Hematopoietic multipotent progenitor cell treated with erythropoietin and hydrocortisone succinate and interleukin-3 and kit ligand, for 8 days (in vitro differentiated cells): ENCODE data around the gene NARS2.
A peak's percentile ranks its signal among the peaks of the same experiment; 100 is the strongest.

Source experiments
- DNase-seq: peaks from one replicate; pipeline ENCODE4 v3.0.0-alpha.2; 2015

The NARS2 gene

GRCh38 chr11:78403781-78404180 is 170.9 kb downstream of the NARS2 start:
- no peak for DNase-seq

- no peak for DNase-seq
Measured at GRCh38 chr11:78402847-78403246, 171.8 kb downstream of the NARS2 start.

- DNase-seq, result no peak
Measured at GRCh38 chr11:78400702-78401101, 174.0 kb downstream of the NARS2 start.

- peak; percentile 36 for DNase-seq
Measured at GRCh38 chr11:78400116-78400515, 174.5 kb downstream of the NARS2 start.

GRCh38 chr11:78399136-78399535 is 175.5 kb downstream of the NARS2 start:
- DNase-seq, result no peak

GRCh38 chr11:78398715-78399114 is 175.9 kb downstream of the NARS2 start:
- no peak for DNase-seq

GRCh38 chr11:78397398-78397797 is 177.3 kb downstream of the NARS2 start:
- peak; percentile 43 for DNase-seq

GRCh38 chr11:78395597-78395996 is 179.1 kb downstream of the NARS2 start:
- DNase-seq, result peak; percentile 48

GRCh38 chr11:78392854-78393253 is 181.8 kb downstream of the NARS2 start:
- DNase-seq, result peak; percentile 25

- no peak for DNase-seq
Measured at GRCh38 chr11:78391424-78391823, 183.2 kb downstream of the NARS2 start.

GRCh38 chr11:78390809-78391208 is 183.9 kb downstream of the NARS2 start:
- DNase-seq, result no peak

- DNase-seq, result no peak
Measured at GRCh38 chr11:78386215-78386941, 188.3 kb downstream of the NARS2 start.
